ENCODE measurements around the gene CYP11A1.

Gene CYP11A1

DNA sequence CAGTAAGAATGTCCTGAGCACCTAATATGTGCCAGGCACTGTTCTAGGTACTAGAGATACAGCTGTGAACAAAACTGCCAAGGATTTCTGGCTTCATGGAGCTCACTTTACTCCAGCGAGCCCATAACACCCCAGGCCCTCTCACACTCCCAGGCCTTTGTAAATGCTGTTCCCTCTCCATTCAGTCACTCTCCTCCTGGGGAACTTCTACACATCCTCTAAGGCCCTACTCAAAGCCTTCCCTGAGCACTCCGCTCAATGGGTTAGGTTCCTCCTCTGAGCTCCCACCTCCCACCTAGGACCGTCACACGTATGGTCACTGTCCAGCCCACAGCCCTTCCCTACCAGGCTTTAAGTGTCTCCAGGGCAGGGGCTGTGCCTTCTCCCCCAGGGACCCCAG, 39.1 kb upstream of the CYP11A1 start:
- TF ChIP-seq, protein P1, sequence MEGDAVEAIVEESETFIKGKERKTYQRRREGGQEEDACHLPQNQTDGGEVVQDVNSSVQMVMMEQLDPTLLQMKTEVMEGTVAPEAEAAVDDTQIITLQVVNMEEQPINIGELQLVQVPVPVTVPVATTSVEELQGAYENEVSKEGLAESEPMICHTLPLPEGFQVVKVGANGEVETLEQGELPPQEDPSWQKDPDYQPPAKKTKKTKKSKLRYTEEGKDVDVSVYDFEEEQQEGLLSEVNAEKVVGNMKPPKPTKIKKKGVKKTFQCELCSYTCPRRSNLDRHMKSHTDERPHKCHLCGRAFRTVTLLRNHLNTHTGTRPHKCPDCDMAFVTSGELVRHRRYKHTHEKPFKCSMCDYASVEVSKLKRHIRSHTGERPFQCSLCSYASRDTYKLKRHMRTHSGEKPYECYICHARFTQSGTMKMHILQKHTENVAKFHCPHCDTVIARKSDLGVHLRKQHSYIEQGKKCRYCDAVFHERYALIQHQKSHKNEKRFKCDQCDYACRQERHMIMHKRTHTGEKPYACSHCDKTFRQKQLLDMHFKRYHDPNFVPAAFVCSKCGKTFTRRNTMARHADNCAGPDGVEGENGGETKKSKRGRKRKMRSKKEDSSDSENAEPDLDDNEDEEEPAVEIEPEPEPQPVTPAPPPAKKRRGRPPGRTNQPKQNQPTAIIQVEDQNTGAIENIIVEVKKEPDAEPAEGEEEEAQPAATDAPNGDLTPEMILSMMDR (conservative IDR thresholded peaks at IDR 0.05; ENCODE audit: low read depth, low read length): no peak
- H3K4me3 ChIP-seq (ENCODE audit: low read depth, low read length): no peak overlapping the region
- DNase-seq (ENCODE audit: low read depth): no peak

GRCh38 chr15:74405823-74406222, 38.4 kb upstream of the CYP11A1 start:
- no peak overlapping the region for H3K4me3 ChIP-seq (ENCODE audit: low read depth, low read length)
- peak; percentile 27 for DNase-seq (ENCODE audit: low read depth)
- TF ChIP-seq, protein P1 (conservative IDR thresholded peaks at IDR 0.05; ENCODE audit: low read depth, low read length): no peak

- DNase-seq (ENCODE audit: low read depth): no peak
- TF ChIP-seq, protein P1 (conservative IDR thresholded peaks at IDR 0.05; ENCODE audit: low read depth, low read length): no peak
- no peak overlapping the region for H3K4me3 ChIP-seq (ENCODE audit: low read depth, low read length)
Observed at GRCh38 chr15:74403991-74404563, 36.6 kb upstream of the CYP11A1 start.

DNA sequence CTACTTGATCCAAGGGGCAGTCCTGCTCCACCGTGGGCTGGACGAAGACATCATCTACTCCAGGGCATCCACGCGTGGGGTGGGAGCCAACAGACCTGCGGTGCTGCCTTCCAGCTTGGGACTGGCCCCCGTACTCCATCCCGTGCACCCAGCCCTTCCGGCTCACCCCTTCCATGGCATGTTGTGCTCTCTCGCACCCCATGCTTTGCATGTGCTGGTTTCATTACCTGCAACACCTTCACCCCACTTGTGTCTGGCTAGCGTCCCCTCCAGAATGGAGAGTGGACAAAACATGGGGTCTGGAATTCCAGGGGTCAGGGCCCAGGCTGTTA, 36.1 kb upstream of the CYP11A1 start:
- H3K4me3 ChIP-seq (ENCODE audit: low read depth, low read length): no peak overlapping the region
- no peak for DNase-seq (ENCODE audit: low read depth)
- TF ChIP-seq, protein P1 (conservative IDR thresholded peaks at IDR 0.05; ENCODE audit: low read depth, low read length): no peak

- TF ChIP-seq, protein P1 (conservative IDR thresholded peaks at IDR 0.05; ENCODE audit: low read depth, low read length): no peak
- no peak overlapping the region for H3K4me3 ChIP-seq (ENCODE audit: low read depth, low read length)
- DNase-seq (ENCODE audit: low read depth): no peak
Observed at GRCh38 chr15:74402873-74403587, 35.6 kb upstream of the CYP11A1 start.

DNA sequence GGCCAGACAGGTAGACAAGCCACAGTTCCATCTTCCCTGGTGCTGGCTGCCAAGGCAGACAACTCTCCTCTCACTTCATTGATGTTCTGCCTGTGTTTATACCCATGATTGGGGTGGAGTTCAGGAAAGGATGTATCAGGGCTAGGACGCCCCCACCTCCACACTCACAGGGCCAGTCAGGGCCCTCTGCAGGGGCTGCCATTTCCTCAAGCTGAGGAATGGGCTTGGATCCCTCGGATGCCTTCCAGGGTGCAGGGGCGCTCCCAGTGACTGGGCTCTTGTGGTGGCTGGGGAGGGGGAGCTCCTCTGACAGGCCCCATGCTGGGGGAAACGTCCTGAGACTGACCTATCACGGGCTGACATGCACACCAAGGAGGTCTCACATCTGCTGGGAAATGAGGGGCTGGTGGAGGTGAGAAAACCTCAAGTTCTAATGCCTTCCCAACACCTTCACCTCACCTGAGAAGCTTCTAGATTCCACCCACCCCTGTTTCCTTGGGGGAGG, 34.9 kb upstream of the CYP11A1 start:
- DNase-seq (ENCODE audit: low read depth): no peak
- TF ChIP-seq, protein P1 (conservative IDR thresholded peaks at IDR 0.05; ENCODE audit: low read depth, low read length): no peak
- no peak overlapping the region for H3K4me3 ChIP-seq (ENCODE audit: low read depth, low read length)
